ENCODE results near the gene MS4A12.
"Not testable (repeated sequence)": the region's sequence is repeated elsewhere in the genome, so short reads cannot be mapped to it uniquely, and the experiment has no call there.

The MS4A12 gene

GRCh38 chr11:60512651-60513225 lies 20.2 kb downstream of the MS4A12 start:
- no peak for TF ChIP-seq CTCF (IDR thresholded peaks at IDR 0.05; ENCODE audit: control insufficient read depth, extremely low read depth, insufficient read depth)
- H3K4me3 ChIP-seq (ENCODE audit: low read depth, low read length): no peak overlapping the region
- no peak for DNase-seq (ENCODE audit: low read depth)

DNA sequence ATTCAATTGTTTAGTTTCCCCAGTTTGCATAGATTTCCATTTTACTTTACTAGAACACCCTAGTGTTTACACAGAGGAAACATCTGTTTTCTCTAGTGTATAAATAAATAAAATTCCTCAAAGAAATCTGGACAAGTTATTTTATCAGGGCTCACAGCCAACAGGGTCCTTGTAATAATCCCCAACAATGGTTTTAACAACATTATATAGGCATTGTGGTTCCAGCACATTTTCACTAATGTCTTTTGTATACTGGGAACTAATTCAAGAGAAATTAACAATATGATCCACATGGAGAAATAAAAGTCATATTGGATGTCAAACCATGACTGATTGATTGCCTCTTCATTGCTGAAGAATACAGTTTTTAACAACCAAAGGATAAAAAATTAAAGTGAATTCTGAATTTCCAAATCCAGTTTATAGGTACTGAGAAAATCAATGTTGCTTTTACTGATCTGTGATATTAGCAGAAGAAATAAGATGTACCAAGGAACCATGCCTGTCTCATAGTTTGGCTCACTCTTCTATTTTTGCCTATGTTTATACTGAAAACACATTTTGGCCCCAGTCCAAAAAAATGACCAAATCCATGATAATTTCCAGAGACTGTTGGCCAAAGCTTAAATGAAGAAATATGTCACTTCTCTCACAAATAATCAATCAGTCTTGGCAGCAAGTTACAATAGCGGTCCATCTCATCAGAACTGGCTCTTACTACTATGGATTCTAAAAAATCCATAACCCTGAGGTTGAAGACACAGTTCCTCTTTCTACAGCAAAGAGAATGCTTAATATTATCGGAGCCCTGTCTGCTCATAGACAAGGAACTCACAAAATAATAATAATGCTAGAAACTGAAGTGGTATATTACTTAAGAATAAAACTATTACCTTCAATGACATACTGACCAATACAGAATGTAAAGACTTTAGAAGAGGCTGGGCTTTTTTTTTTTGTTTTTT lies 21.2 kb downstream of the MS4A12 start:
- TF ChIP-seq CTCF (IDR thresholded peaks at IDR 0.05; ENCODE audit: control insufficient read depth, extremely low read depth, insufficient read depth): no peak
- no peak overlapping the region for H3K4me3 ChIP-seq (ENCODE audit: low read depth, low read length)
- DNase-seq (ENCODE audit: low read depth): no peak

GRCh38 chr11:60515144-60515855 lies 22.7 kb downstream of the MS4A12 start, which contains the start of gene MS4A13:
Gene MS4A13 (plus strand): TSS chr11:60515392. CDS start chr11:60518084, 2,692 bp downstream.
- H3K4me3 ChIP-seq (ENCODE audit: low read depth, low read length): no peak within 1 kb of the TSS
- no peak for TF ChIP-seq CTCF (IDR thresholded peaks at IDR 0.05; ENCODE audit: control insufficient read depth, extremely low read depth, insufficient read depth)
- no peak for DNase-seq (ENCODE audit: low read depth)

DNA sequence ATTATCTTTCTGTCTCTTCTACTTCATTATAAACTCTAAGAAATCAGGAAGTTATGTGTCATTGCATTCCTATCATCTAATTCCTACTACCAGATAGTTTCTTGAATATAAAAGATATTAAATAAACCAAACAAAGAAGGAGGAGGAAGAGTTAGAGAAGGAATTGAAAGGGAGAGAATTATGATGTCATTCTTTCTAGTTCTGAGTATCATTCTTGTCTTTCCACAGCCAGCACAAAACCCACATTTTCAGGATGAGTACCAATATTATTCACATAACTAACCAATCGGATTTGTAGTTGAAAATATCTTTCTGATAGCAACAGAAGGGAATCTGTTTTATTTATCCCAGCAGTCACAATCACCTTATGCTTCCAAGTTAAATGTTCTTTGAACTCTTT lies 35.9 kb downstream of the MS4A12 start:
- no peak for DNase-seq (ENCODE audit: low read depth)
- no peak for TF ChIP-seq CTCF (IDR thresholded peaks at IDR 0.05; ENCODE audit: control insufficient read depth, extremely low read depth, insufficient read depth)
- no peak overlapping the region for H3K4me3 ChIP-seq (ENCODE audit: low read depth, low read length)

DNA sequence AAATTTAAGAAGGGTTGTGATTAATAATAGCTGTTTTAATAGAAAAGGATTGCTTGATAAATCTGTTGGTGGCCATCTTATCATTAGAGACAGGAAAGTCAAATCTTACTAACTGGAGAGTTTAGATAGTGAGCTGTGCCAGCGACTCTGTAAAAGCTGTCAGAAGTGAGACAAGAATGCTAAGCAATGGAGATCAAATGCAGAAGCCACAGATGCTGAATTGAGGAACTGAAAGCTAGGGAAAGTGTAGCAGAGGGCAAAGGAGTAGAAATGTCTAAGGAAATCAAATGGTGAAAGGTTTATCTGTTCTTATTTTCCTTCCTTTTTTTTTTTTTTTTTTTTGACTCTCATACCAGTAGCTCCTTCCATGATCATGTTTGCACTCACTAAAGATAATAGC lies 36.4 kb downstream of the MS4A12 start:
- no peak for TF ChIP-seq CTCF (IDR thresholded peaks at IDR 0.05; ENCODE audit: control insufficient read depth, extremely low read depth, insufficient read depth)
- no peak overlapping the region for H3K4me3 ChIP-seq (ENCODE audit: low read depth, low read length)
- DNase-seq (ENCODE audit: low read depth): no peak

GRCh38 chr11:60530454-60531100 lies 38.0 kb downstream of the MS4A12 start:
- TF ChIP-seq CTCF (IDR thresholded peaks at IDR 0.05; ENCODE audit: control insufficient read depth, extremely low read depth, insufficient read depth): no peak
- no peak for DNase-seq (ENCODE audit: low read depth)

GRCh38 chr11:60532383-60532782 lies 39.8 kb downstream of the MS4A12 start:
- not testable (repeated sequence) for H3K4me3 ChIP-seq (ENCODE audit: low read depth, low read length); DNase-seq (ENCODE audit: low read depth)

More at GRCh38 chr11:60530454-60531100, 38.0 kb downstream of the MS4A12 start:
- no peak overlapping the region for H3K4me3 ChIP-seq (ENCODE audit: low read depth, low read length)

DNA sequence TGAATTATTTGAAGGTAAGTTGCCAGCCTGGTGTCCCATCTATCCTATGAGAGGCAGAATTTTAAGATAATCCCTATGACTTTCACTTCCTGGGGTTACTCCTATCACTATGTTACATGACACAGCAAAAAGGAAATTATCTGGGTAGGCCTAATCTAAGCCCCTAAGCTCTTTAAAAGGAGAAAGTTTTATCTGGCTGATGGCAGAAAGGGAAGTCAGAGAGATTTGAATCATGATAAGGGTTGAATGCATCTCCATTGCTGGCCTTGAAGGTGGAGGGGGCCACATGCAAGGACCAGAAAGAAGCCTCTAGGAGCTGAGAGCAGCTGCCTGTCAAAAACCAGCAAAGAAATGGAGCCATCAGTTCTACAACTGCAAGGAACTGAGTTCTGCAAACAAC lies 46.0 kb downstream of the MS4A12 start:
- DNase-seq (ENCODE audit: low read depth); H3K4me3 ChIP-seq (ENCODE audit: low read depth, low read length): not testable (repeated sequence)
